ENCODE measurements around the gene MAPK14. TPM values are rescaled to one million over a fixed set of nuclear protein-coding genes. Genes with fewer than 3 reads are reported as not detected.

MAPK14 gene
- total and polyA plus RNA-seq, 9 of the 15 experiments (the other 6 are each of a cell fraction or from before 2014, with no cell fraction given): 8.8 to 62.7 (median 35.5) TPM

DNA sequence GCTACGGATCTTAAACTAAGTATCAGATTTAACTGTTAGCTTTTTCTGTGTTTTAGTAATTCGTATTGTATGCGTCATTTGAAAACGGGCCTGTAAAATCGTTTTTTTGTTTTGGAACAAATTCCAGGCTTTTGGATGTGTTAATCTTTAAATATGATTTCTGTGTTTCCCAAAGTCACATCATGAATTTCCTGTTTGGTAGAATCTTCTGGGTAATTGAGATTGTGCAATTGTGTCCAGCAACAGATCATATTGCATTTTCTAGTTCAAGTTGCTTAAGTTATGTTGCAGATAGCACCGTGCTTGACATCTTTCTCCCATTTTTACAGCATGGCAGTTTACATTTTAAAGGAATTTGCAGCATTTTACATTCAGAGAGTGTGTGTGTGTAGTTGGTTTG is 1.9 kb downstream of the MAPK14 start (continued):
- TF ChIP-seq ZBTB40 (IDR thresholded peaks at IDR 0.05) (peak; percentile 21; the same call in 1 of the 2 replicates), ZBTB40 (CRISPR knock-in tag; IDR thresholded peaks at IDR 0.05) (no peak), ZNF444 (CRISPR knock-in tag; IDR thresholded peaks at IDR 0.05) (no peak)
